Kidney (tissue), 14 donors: Measurements from ENCODE around the gene ACAP1. TPM values are rescaled to one million over a fixed set of nuclear protein-coding genes. Genes with fewer than 3 reads are reported as not detected.
A peak's percentile ranks its signal among the peaks of the same experiment; 100 is the strongest.

ENCODE experiments used
- DNase-seq, 5 donors: peaks; one replicate each; pipeline ENCODE4 v3.0.0-alpha.2; 2013 to 2020
- FAIRE-seq: peaks from 2 replicates; lab custom pipeline; 2012; peaks lifted over from hg19 to GRCh38; lab: Jason Lieb, UNC
- H3K27ac ChIP-seq, 2 donors: one replicate each; pipeline ENCODE4 v1.7.0; 2013; ENCODE audit warnings: low read depth in 2 of 2, low read length in 2 of 2, inconsistent platforms in 1 of 2
- H3K27me3 ChIP-seq: one replicate; pipeline ENCODE4 v1.7.1; 2013; ENCODE audit warnings: low read length, inconsistent platforms; ENCODE audit not compliant: control insufficient read depth, insufficient read depth
- H3K36me3 ChIP-seq, 3 donors: one replicate each; pipeline versions ENCODE4 v1.7.0 to v1.7.1; 2013; ENCODE audit warnings: low read length in 3 of 3, control low read depth in 1 of 3, inconsistent platforms in 1 of 3; ENCODE audit not compliant: insufficient read depth in 3 of 3, control insufficient read depth in 2 of 3
- H3K4me1 ChIP-seq, 3 donors: one replicate each; pipeline versions ENCODE4 v1.7.0 to v1.7.1; 2013; ENCODE audit warnings: low read length in 3 of 3, inconsistent platforms in 1 of 3, low read depth in 1 of 3; ENCODE audit not compliant: control insufficient read depth in 2 of 3, insufficient read depth in 2 of 3
- H3K4me3 ChIP-seq, 3 donors: one replicate each; pipeline versions ENCODE4 v1.7.0 to v1.8.1; 2013; ENCODE audit warnings: low read length in 3 of 3, control low read depth in 1 of 3, inconsistent platforms in 1 of 3
- H3K9ac ChIP-seq, 3 donors: one replicate each; pipeline versions ENCODE4 v1.7.0 to v1.7.1; 2013; ENCODE audit warnings: low read length in 3 of 3, control low read depth in 1 of 3, inconsistent platforms in 1 of 3
- H3K9me3 ChIP-seq, 3 donors: one replicate each; pipeline versions ENCODE4 v1.7.0 to v1.7.1; 2013; ENCODE audit warnings: low read length in 3 of 3, control low read depth in 1 of 3, inconsistent platforms in 1 of 3; ENCODE audit not compliant: control insufficient read depth in 2 of 3, insufficient read depth in 1 of 3
- CTCF ChIP-seq: IDR thresholded peaks from 3 replicates; pipeline ENCODE4 v1.5.1; 2012; ENCODE audit warnings: mild to moderate bottlenecking, moderate library complexity, borderline replicate concordance; ENCODE audit not compliant: insufficient read depth; ENCODE audit errors: extremely low read depth
- intact Hi-C: fragments of 100-400 bp; cut with DNase I; formaldehyde crosslinking; loops from one replicate; pipeline ENCODE4 v1.11.1; 2022
- polyA plus RNA-seq: library from polyadenylated mRNA; stranded (reverse); fragments of 350-450 nt; fragmentation: Illumina TruSeq; extraction: RNeasy Lipid Tissue Mini Kit (QIAGEN cat#74804); gene quantifications from one replicate; pipeline ENCODE4 v1.2.3, GENCODE V29; 2014; ENCODE audit warnings: low read depth, low replicate concordance; ENCODE audit not compliant: insufficient read depth
- total RNA-seq: library from RNA; stranded (reverse); fragmentation: NEBNext Ultra II Directional; extraction: Animal tissue kit (Norgen Biotek cat#: 25700); gene quantifications from one replicate; pipeline ENCODE4 v1.2.1, GENCODE V29; 2021
- donor health status: control.
- donor health status: control.
- donor health status: control.
- donor health status: control.
- donor health status: control.
- donor health status: DM: yes; HTN: yes; CAD: no.
- donor health status: Normal renal cell carcinoma (clear cell type).

ACAP1 gene
- total and polyA plus RNA-seq, 2 donors from 2014 or later: 9.9 to 26.0 TPM

- Histone ChIP-seq H3K4me3 (peak overlapping the region in 1 of 3 donors; percentile 25), H3K9me3 (no peaks in the 10 kb centered on the region), H3K4me1 (peaks cover 0 to 21% (median 3%) of the 10 kb centered on the region in 3 donors), H3K9ac (no peak overlapping the region), H3K36me3 (peaks cover 5 to 47% (median 33%) of the 10 kb centered on the region in 3 donors), H3K27ac (peak overlapping the region; percentile 3 to 79), H3K27me3 (no peaks in the 10 kb centered on the region)
- FAIRE-seq: no peak
- no peak for TF ChIP-seq CTCF
- no peak for DNase-seq
- intact Hi-C loops: no loop called here
Observed at GRCh38 chr17:7321466-7321865, 14.9 kb upstream of the ACAP1 start.

GRCh38 chr17:7322520-7323194 lies 13.7 kb upstream of the ACAP1 start:
- H3K4me1 ChIP-seq: peaks cover 0 to 21% (median 3%) of the 10 kb centered on the region in 3 donors
- intact Hi-C loops: no loop called here
- H3K27me3 ChIP-seq: no peaks in the 10 kb centered on the region
- no peak overlapping the region for H3K9ac ChIP-seq
- no peaks in the 10 kb centered on the region for H3K9me3 ChIP-seq
- H3K36me3 ChIP-seq: peaks cover 5 to 42% (median 28%) of the 10 kb centered on the region in 3 donors
- TF ChIP-seq CTCF: no peak
- FAIRE-seq (no peak), DNase-seq (no peak)
- H3K4me3 ChIP-seq: no peak overlapping the region
- no peak overlapping the region for H3K27ac ChIP-seq

GRCh38 chr17:7323731-7324437 lies 12.4 kb upstream of the ACAP1 start:
- peaks cover 5 to 38% (median 23%) of the 10 kb centered on the region in 3 donors for H3K36me3 ChIP-seq
- H3K27ac ChIP-seq: no peak overlapping the region
- no peak overlapping the region for H3K9ac ChIP-seq
- no peak overlapping the region for H3K4me3 ChIP-seq
- intact Hi-C loops: no loop called here
- FAIRE-seq (no peak), DNase-seq (peak in 4 of 5 donors; percentile 35 to 75 (median 49))
- H3K9me3 ChIP-seq: no peaks in the 10 kb centered on the region
- TF ChIP-seq CTCF: peak; percentile 59
- no peaks in the 10 kb centered on the region for H3K27me3 ChIP-seq
- peaks cover 0 to 24% (median 10%) of the 10 kb centered on the region in 3 donors for H3K4me1 ChIP-seq
